LHCN-M2 (cell line): ENCODE data around the gene IRF8. TPM values are rescaled to one million over a fixed set of nuclear protein-coding genes. Genes with fewer than 3 reads are reported as not detected.
"Not testable (repeated sequence)": the region's sequence is repeated elsewhere in the genome, so short reads cannot be mapped to it uniquely, and the experiment has no call there.

Experiments used
- DNase-seq: peaks from one replicate; pipeline ENCODE4 v3.0.0-alpha.2; 2012; ENCODE audit warnings: low read depth
- total RNA-seq: library from RNA; depleted of rRNA; stranded (reverse); fragments of >200 nt; gene quantifications from 2 replicates; pipeline ENCODE4 v1.2.3, GENCODE V29; 2014

Gene IRF8
- total RNA-seq, 1 experiment from 2014 or later, result not detected

DNA sequence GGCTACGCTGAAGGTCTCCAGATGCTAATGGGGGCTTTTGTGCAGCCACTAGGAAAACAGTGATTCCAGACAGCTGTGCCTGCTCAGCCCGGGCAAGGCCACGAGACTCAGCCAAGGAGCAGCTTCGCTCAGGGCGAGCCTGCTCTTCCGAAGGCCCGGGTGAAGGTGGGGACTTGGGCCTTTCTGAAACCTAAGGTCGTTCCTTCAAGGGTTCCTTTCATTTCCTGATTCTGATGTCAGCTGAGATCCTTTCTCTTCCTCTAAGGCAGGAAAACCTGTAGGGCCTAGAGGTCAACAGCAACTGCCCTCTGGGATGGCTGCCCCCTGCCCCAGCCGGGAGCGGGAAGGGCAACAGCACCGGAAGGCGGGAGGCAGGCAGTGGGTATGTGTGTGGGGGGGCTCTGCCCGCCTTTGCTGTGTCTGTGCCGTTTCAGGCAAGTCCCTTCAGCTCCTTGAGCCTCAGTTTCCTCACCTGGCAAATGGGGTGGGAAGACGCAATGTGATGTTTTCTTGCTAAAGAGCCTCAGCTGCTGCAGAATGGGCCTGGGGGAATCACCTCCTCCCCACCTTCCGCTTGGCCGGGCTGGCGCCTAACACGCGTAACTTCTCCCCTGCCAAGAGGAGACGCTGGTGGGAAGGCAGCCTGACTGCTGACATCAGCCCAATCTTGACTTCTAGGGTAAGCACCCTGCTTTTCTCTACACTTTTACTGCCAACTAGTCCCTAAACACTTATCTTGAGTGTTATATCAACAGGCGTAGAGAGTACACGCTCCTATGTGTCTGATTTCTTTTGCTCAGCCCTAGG lies 32.8 kb downstream of the IRF8 start:
- DNase-seq, result no peak

DNA sequence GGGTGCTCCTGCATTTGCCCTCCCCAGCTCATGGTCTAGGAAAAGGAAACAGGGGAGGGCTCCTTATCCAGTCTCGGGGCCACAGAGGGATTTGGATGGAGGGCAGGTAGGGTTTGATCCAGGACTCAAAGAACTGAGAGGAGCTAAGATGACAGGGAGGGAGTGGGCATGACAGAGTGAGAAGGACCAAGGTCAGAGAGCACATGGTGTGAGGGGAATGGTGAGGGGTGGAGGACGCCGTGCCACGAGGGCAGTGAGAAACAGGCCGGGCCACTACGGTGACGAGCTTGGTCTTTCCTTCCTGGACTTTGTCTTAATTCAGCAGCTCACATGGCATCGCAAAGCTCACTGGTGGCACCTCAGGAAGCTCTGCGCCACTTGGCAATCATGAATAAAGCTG lies 35.2 kb downstream of the IRF8 start:
- DNase-seq, result no peak

DNA sequence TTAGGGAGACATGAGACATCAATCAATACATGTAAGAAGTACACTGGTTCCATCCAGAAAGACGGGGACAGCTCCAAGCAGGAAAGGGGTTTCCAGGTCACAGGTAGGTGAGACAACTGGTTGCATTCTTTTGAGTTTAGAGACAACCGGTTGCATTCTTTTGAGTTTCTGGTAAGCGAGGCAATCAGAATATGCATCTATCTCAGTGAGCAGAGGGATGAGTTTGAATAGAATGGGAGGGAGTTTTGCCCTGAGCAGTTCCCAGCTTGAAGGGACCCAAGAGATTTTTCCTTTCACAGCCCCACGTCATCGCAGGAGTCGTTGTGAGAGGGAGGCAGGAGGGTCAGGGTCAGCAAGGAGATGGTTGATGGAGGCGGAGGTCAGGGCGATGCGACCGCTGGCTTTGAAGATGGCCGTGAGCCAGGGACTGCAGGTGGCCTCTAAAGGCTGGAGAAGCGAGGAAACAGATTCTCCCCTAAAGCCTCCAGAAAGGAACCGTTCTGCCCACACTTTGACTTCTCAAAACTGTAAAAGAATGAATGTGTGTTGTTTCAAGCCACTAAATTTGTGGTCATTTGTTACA lies 36.5 kb downstream of the IRF8 start:
- DNase-seq, result no peak

DNA sequence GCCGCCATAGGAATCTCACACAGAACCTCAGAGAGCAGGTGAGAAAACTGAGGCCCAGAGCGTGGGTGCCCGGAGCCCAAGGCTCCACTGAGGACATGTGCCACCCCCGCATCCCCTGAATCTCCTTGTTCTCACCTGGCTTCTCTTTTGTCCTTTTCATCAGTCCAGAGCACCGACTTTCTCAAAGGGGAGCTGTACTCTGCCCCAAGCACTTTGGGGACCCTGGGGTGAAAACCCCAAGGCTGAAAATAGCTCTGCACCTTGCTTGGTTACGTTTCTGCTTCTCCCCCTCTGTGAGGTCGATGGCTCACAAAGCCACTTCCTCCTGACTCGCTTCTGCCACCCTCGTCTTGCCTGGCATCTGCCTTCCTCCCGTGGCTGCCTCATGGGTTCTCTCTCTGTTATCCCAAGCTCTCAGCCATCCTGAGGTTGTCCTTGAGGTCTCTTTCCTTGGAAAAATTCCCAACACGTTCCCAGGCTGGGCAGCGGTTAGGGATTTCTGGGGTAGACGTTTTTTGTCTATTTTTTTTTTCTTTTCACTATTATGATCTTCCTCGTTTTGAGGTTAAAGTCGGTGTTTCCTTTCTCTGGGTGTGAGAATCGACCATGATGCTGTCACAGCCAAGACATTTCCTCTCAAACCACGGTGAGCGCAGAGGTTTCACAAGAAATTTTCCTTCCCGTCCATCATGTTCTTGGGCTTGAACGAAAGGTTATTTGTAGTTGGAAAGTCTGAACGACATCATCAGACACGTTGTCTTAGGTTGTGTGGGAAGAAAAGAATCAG lies 37.2 kb downstream of the IRF8 start:
- no peak for DNase-seq

DNA sequence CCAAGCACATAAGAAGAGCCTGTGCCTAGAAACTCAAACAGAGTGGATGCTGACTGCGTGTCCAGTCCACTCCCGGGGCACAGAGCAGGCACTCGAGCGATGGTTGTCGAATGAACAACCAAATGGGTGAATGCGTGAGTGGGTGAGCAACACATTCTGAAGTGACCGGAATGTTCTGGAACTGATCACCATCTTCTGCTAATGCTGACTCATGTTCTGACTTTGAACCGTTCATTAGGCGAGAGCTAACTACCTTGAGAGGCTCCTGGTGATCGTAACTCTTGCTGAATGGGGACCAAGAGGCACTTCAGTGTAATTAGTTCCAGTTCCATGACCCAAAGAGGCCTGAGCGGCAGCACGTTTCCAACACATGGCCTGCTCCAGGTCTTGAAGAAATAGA lies 37.9 kb downstream of the IRF8 start:
- DNase-seq, result no peak

DNA sequence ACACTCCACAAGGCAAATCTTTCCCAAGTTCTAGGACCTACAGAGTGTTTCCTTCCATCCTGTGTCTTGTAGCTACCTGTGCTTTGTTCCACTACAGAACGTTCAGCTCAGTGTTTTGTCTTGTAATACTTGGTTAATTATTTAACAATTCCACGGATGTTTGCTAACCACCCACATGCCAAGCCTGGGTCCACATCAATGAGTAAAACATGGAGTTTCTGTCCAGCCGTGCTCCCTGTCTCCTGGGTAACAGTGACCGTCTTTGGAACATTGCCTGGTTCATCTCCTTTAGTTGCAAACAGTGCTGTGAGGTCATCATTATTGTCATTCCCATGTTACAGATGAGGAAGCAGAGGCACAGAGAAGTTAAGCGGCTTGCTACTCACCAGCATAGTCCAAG lies 41.3 kb downstream of the IRF8 start:
- no peak for DNase-seq

DNA sequence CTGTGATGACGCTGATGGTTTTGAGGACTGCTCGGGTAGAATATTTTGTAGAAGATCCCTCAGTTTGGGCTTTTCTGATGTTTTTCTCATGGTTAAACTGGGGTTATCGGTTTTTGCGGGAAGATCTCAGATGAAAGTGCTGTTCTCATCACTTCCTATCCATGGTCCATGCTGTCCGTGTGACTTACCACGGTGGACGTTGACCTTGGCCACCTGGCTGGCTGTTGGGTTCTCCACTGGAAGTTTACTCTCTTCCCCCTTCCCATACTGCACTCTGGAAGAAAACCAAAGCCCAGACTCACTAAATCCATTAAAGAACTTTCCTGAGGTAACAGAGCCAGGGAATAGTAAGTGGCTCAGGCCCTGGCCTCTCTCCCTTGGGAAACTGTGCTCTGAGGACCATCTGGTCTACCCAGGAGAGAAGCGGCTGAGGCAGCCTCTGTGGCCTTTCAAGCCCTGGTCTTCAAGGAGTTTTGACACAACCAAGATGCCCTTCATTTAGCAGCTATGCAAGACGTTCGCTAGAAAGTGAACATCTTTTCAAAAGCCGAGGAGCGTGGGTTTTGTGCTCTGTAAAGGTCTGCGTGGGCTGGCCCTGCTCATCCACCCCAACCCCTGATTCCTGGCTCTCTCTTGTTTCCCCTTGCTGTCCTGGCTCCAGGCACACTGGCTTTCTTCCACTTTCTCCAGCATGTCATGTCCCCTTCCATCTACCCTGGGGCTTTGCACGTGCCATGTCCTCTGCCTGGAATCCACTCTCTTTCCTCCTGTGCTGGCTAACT lies 43.1 kb downstream of the IRF8 start:
- DNase-seq, result no peak

DNA sequence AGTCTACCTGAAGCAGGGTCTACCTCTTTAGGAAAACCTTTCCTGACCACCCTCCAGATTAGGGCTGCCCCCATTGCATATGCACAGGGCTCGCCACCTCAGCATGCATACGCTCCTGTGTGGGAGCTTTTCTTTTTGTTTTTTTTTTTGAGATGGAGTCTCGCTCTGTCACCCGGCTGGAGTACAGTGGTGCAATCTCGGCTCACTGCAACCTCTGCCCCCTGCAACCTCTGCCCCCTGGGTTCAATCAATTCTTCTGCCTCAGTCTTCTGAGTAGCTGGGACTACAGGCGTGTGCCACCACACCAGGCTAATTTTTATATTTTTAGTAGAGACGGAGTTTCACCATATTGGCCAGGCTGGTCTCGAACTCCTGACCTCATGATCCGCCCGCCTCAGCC lies 43.7 kb downstream of the IRF8 start:
- DNase-seq, result not testable (repeated sequence)

DNA sequence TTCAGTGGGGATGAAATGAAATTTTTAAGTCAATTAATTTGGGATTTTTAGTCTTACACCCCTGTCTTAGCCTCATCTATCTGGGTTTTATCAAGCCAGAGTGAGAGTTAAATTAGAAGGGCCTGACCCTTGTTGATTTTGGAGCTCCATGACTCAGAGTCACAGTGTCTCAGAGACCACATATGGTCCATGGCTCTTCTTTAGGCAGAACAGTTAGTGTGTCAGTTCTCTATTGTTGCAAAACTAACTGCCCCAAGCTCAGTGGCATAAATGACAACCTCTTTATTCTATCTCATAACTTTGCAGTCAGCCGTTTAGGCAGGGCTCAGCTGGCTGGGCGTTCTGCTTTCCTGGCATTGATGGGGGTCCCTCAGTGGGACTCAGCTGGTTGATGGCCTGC lies 44.7 kb downstream of the IRF8 start:
- DNase-seq, result no peak

DNA sequence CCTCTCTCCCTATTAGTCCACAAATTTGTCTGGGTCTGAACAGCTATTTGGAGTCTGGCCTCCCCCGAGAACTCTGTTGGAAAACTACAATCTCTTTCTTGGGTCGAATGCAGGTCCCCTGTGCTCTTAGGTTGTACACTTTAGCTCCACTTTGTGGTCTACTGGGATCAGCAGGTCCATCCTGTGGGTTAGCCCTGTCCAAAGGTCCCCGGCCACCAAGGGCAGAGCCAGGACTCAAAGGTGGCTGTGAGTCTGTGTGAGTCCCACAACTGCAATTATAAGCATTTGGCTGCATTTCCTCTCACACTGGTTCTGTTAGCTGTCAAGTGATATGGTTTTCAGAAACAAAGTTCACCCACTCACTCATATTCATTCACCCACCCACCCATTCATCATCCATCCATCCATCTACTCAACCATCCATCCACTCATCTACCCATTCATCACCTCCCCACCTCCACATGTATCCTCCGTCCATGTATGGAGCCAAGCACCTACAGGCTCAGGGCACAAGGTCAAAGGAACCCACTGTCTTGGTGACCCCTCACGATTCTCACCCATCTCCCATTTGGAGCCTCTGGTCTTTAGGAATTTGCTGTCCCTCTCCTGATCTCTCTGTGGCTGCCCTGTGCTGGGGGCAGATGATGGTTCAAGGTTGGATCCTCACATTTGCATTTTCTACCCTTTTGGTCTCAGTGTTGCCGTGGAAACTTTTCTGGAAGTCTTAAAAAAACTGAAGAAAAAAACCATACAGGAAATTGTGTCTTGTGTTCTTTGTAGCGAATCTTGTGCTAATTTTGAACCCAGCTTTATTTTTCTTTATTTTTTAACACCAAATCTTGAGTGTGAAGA lies 45.8 kb downstream of the IRF8 start:
- no peak for DNase-seq

DNA sequence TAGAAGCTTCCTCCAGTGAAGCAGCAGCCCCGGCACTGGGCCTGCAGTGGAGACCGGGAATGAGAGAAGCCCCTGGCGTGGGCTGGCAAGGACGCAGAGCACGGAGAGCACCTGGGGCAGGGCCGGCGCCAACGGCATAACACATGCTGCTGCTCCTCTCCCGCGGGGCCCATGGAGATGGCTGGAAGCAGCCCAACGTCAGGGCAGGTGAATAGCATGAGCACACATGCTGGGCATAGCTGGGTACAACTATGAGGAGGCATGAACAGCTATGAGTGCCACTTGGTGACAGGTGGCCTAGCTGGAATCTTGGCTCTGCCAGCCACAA lies 46.4 kb downstream of the IRF8 start:
- DNase-seq, result no peak

DNA sequence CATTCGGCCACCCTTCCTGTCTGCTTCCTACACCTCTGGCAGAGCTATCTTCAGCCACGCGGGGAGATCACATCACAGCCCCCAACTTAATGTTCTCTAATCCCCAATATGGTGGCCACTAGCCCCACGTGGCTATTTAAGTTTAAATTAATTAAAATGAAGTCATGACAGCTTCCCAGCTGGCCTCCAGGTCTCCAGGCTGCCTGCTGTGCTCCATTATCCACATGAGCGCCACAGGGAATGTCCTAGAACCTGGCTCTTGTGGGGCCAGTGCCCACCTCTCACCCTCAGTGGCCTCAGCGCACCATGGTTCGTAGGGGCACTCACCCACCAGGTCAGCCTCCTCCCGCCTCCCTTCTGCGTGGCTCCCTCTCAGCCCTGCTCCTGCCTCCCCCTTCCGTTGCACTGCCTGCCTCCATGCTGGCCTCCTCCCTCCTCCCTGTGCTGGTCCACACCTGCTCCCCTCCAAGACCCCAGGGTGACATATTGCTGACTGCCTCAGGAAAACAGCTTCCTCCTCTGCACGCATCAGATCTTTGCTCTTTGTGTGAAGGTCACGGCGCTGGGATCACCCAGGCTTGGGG lies 47.7 kb downstream of the IRF8 start:
- no peak for DNase-seq

DNA sequence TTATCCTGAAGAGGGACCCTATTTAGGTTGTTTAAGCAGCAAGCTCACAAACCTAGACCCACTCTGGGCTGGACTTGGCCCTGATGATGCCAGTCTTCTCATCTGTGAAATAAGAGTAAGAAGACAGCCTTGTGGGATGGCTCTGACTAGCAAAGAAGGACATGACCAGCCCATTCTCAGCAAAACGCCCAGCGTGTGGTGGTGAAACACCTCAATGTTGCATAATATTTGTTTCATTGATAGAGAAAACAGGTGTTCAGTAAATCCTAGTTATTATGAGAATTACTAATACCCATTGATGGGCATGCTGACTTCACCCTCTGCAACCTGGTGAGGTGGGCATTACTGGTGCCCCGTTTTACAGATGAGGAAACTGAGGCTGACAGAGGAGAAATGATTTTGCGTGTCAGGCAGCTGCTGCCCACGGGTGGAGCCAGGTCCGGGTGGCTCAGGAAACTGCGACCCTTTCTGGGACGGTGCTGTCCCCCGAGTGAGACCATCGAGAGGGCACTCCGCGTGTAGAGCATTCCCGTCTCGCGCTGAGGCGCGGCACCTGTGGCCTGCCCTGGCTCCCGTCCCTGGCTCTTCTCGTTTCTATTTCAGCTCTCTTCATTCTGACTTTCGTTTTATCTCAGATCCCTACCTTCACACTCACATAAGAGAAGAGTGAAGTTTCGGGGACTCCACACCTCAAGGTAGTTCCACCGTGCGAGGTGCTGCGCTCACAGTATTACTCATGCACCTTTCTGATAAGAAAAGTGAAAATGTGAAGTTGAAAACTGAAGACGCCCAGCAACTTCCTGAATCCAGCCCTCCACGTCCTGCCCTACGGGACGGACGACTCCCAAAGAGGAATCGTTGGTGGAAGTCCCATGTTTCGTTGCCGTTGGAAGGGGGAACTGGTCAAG lies 48.5 kb downstream of the IRF8 start:
- no peak for DNase-seq

DNA sequence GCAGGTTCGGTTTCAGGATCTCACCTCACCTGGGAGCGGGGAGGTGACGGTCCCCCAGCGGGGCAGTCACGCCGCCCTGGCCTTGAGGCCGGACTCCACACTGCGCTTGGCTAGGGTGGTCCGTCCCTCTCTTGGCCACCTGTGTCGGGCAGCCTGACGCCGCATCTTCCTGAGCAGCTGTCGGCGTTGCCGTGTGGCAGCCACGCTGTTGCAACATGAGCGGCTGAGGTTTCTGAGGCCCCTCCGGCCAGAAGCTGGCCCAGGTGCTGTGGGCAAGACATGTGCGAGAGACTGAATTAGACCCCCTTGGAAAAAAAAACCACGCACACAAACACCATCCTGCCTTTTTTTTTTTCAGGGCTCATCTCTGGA lies 49.2 kb downstream of the IRF8 start:
- no peak for DNase-seq

DNA sequence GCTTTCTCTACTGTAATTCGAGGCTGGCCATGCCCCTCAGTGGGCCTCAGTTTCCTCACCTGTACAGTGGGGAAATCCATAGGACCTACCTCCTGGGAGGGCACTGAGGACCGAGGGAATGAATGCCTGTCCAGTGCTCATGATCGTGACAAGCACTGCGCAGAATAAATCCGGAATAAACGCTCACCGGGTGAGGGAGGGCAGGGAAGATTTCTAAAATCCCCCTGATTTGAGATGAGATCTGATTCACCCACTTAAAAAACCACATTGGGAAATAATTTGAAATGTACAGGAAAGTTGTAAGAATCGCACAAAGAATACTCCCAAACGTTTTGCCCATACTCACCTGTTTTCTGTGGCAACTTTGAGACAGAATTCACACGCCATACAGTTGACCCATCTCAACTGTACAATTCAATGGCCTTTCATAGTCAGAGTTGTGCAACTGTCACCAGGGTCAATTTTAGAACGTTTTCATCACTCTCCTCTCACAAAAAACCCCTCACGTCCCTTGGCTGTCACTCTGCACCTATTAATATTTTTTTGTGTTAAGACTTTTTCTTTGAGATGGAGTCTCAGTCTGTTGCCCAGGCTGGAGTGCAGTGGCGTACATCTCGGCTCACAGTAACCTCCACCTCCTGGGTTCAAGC lies 49.8 kb downstream of the IRF8 start:
- DNase-seq, result no peak

DNA sequence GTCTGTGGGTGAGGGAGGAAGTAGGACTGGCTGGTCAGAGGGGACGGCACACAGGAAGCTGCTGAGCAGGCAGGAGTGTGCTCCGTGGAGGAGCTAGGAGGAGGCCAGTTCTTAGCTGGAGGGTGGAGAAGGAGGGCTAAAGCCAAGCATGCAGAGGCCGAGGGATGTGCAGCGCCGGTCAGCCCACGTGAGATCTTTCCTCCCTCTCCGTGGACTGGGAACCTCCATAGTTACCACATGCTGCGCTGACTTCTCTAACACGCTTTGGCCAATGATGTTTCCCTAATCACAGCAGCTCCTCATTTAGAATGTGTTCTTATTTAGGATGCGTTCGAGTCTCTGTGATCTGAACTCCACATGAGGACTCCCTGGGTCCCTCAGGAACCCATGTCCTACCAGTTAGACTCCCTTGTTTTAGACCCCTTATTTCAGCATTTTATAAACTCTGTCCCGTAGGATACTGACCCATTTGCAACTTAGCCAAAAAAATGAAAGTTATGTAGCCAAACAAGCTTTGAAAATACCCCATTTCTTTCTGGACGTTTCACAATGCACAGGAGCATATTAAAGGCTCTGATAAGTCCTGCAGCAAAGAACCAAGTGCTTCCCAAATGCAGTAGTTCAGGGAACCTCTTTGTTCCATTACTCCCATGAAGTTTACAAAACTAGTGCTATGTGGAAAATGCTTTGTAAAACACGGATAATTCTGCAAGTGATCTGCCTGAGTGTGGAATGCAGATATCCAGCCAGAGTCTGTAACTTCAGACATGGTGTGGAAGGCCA lies 51.4 kb downstream of the IRF8 start:
- no peak for DNase-seq

DNA sequence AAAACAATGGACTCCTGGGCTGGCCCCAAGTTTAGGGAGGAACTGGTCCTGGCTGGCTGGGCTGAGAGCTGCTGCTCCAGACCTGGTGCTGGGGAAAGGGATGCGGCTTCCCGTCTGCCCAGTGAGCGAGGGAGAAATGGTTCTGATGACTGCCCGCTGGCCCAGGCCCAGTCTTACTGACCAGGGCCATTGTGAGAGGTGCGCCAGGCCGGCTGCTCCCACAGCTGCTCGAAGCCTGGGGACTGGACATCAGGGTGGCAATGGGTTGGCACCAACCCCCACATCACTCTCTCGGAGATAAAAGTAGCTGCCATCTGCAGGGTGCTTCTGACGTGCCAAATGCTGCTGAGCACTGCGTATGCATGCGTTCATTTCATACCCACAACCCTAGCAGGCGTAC lies 53.2 kb downstream of the IRF8 start:
- no peak for DNase-seq

DNA sequence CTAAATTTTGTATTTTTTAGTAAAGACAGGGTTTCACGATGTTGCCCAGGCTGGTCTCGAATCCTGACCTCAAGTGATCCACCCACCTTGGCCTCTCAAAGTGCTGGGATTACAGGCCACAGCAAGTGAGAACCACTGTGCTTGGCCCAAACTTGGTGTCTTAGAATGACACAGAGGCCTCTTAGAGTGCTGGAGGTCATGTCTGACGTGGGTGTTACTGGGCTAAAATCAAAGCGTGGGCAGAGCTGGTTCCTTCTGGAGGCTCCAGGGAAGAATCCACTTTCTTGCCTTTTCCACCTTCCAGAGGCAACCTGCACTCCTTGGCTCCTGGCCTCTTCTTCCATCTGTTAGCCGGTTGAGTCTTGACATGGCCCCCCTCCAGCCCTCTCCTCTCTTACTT lies 53.8 kb downstream of the IRF8 start:
- no peak for DNase-seq
